ENCODE measurements around the gene DENND6B.

The DENND6B gene

GRCh38 chr22:50304528-50305392 is 22.1 kb downstream of the DENND6B start:
- DNase-seq (ENCODE audit: low spot score): peak; percentile 69

- DNase-seq (ENCODE audit: low spot score): peak; percentile 66
These were observed 22.8 kb downstream of the DENND6B start for GRCh38 chr22:50303848-50304527.

GRCh38 chr22:50303515-50303847 is 23.3 kb downstream of the DENND6B start:
- no peak for DNase-seq (ENCODE audit: low spot score)

GRCh38 chr22:50302564-50302963 is 24.2 kb downstream of the DENND6B start:
- no peak for DNase-seq (ENCODE audit: low spot score)

- DNase-seq (ENCODE audit: low spot score): no peak
These were observed 24.7 kb downstream of the DENND6B start for GRCh38 chr22:50302041-50302541.

GRCh38 chr22:50301581-50301991 is 25.2 kb downstream of the DENND6B start:
- no peak for DNase-seq (ENCODE audit: low spot score)

- no peak for DNase-seq (ENCODE audit: low spot score)
These were observed 26.1 kb downstream of the DENND6B start for GRCh38 chr22:50300620-50301257.

- DNase-seq (ENCODE audit: low spot score): no peak
These were observed 26.8 kb downstream of the DENND6B start for GRCh38 chr22:50299785-50300619.

- DNase-seq (ENCODE audit: low spot score): no peak
These were observed 27.7 kb downstream of the DENND6B start for GRCh38 chr22:50298937-50299784.

GRCh38 chr22:50298266-50298637 is 28.6 kb downstream of the DENND6B start:
- DNase-seq (ENCODE audit: low spot score): no peak

- DNase-seq (ENCODE audit: low spot score): no peak
These were observed 29.1 kb downstream of the DENND6B start for GRCh38 chr22:50297510-50298265.

- no peak for DNase-seq (ENCODE audit: low spot score)
These were observed 29.9 kb downstream of the DENND6B start for GRCh38 chr22:50296658-50297490.

- no peak for DNase-seq (ENCODE audit: low spot score)
These were observed 32.5 kb downstream of the DENND6B start for GRCh38 chr22:50294319-50294656.

GRCh38 chr22:50293441-50294318 is 33.1 kb downstream of the DENND6B start:
- DNase-seq (ENCODE audit: low spot score): peak; percentile 52

- no peak for DNase-seq (ENCODE audit: low spot score)
These were observed 34.0 kb downstream of the DENND6B start for GRCh38 chr22:50292643-50293440.

- DNase-seq (ENCODE audit: low spot score): no peak
These were observed 36.7 kb downstream of the DENND6B start for GRCh38 chr22:50289942-50290630.
